HG03571 (cell line): ENCODE measurements around the gene TOMM6.

ENCODE experiments used
- ATAC-seq: cut with Tn5 transposase; IDR thresholded peaks from one replicate; pipeline ENCODE4 v1.9.1; 2021; ENCODE audit not compliant: unreplicated experiment

The TOMM6 gene

GRCh38 chr6:41818271-41819054 lies 31.0 kb downstream of the TOMM6 start:
- ATAC-seq, result no peak

- no peak for ATAC-seq
These were observed 33.8 kb downstream of the TOMM6 start for GRCh38 chr6:41821266-41821665.

- ATAC-seq, result no peak
These were observed 34.5 kb downstream of the TOMM6 start for GRCh38 chr6:41822021-41822420.

GRCh38 chr6:41823178-41823577 lies 35.7 kb downstream of the TOMM6 start:
- no peak for ATAC-seq

- ATAC-seq, result no peak
These were observed 37.4 kb downstream of the TOMM6 start for GRCh38 chr6:41824571-41825569.

- ATAC-seq, result no peak
These were observed 39.0 kb downstream of the TOMM6 start for GRCh38 chr6:41826343-41827022.

- no peak for ATAC-seq
These were observed 44.8 kb downstream of the TOMM6 start for GRCh38 chr6:41832263-41832662.

GRCh38 chr6:41836022-41836659 lies 48.6 kb downstream of the TOMM6 start:
- no peak for ATAC-seq

GRCh38 chr6:41836660-41837052 lies 49.2 kb downstream of the TOMM6 start:
- ATAC-seq, result no peak
